Smooth muscle cell (in vitro differentiated cells): Measurements from ENCODE around the gene TRIP6. TPM values are rescaled to one million over a fixed set of nuclear protein-coding genes. Genes with fewer than 3 reads are reported as not detected.

Source experiments
- DNase-seq: peaks from one replicate; lab custom pipeline; 2025; ENCODE audit not compliant: unreplicated experiment; lab: John Stamatoyannopoulos, UW
- H2AFZ ChIP-seq: fragments of 200-600 bp; sonication (generic); 2 replicates; pipeline ENCODE4 v1.6.0; 2016; ENCODE audit warnings: antibody characterized with exemption, low read depth, mild to moderate bottlenecking
- H3F3A ChIP-seq: fragments of 200-600 bp; sonication (generic); 2 replicates; pipeline ENCODE4 v1.6.0; 2017; ENCODE audit warnings: antibody characterized with exemption, low read depth
- H3K27ac ChIP-seq: fragments of 200-600 bp; sonication (generic); 2 replicates; pipeline ENCODE4 v1.5.1; 2016; ENCODE audit warnings: low read depth, mild to moderate bottlenecking
- H3K27me3 ChIP-seq: fragments of 200-600 bp; sonication (generic); 2 replicates; pipeline ENCODE4 v1.6.1; 2016; ENCODE audit warnings: low read depth, mild to moderate bottlenecking
- H3K36me3 ChIP-seq: fragments of 200-600 bp; sonication (generic); 2 replicates; pipeline ENCODE4 v1.5.1; 2016; ENCODE audit warnings: low read depth
- H3K4me1 ChIP-seq: fragments of 200-600 bp; sonication (generic); 2 replicates; pipeline ENCODE4 v1.5.1; 2016; ENCODE audit warnings: low read depth
- H3K4me2 ChIP-seq: fragments of 200-600 bp; sonication (generic); 2 replicates; pipeline ENCODE4 v1.6.0; 2016; ENCODE audit warnings: mild to moderate bottlenecking
- H3K4me3 ChIP-seq: fragments of 200-600 bp; sonication (generic); 2 replicates; pipeline ENCODE4 v1.5.1; 2016; ENCODE audit warnings: mild to moderate bottlenecking
- H3K79me2 ChIP-seq: fragments of 200-600 bp; sonication (generic); 2 replicates; pipeline ENCODE4 v1.6.0; 2016; ENCODE audit warnings: low read depth, mild to moderate bottlenecking
- H3K9ac ChIP-seq: fragments of 200-600 bp; sonication (generic); 2 replicates; pipeline ENCODE4 v1.6.0; 2016; ENCODE audit warnings: low read depth
- H3K9me3 ChIP-seq: fragments of 200-600 bp; sonication (generic); replicated peaks from 2 replicates; pipeline ENCODE4 v1.5.1; 2016; ENCODE audit warnings: low read depth
- H4K20me1 ChIP-seq: fragments of 200-600 bp; sonication (generic); 2 replicates; pipeline ENCODE4 v1.6.0; 2016; ENCODE audit warnings: low read depth
- WGBS: methylation state at CpG from one replicate; pipeline ENCODE4 v1.1.7; 2016; ENCODE audit warnings: low lambda C conversion rate; 5-methylcytosine and 5-hydroxymethylcytosine counted together
- polyA plus RNA-seq: library from polyadenylated mRNA; unstranded; fragments of >200 nt; fragmentation: Nextera tagmentation; extraction: Ambion mirVana; gene quantifications from 2 replicates; pipeline ENCODE4 v1.2.1, GENCODE V29; 2016
- total RNA-seq: library from RNA; depleted of rRNA; stranded (reverse); fragments of >200 nt; gene quantifications from 2 replicates; pipeline ENCODE4 v1.2.3, GENCODE V29; 2014
- TF ChIP-seq, protein P1 (sequence below): fragments of 200-600 bp; sonication (generic); IDR thresholded peaks from 2 replicates; pipeline ENCODE4 v1.5.1; 2017; ENCODE audit warnings: borderline replicate concordance, mild to moderate bottlenecking, antibody characterized with exemption; ENCODE audit not compliant: insufficient read depth, poor library complexity, severe bottlenecking

Gene TRIP6
- total and polyA plus RNA-seq, 2 experiments from 2014 or later, result 46.8 to 65.6 TPM

DNA sequence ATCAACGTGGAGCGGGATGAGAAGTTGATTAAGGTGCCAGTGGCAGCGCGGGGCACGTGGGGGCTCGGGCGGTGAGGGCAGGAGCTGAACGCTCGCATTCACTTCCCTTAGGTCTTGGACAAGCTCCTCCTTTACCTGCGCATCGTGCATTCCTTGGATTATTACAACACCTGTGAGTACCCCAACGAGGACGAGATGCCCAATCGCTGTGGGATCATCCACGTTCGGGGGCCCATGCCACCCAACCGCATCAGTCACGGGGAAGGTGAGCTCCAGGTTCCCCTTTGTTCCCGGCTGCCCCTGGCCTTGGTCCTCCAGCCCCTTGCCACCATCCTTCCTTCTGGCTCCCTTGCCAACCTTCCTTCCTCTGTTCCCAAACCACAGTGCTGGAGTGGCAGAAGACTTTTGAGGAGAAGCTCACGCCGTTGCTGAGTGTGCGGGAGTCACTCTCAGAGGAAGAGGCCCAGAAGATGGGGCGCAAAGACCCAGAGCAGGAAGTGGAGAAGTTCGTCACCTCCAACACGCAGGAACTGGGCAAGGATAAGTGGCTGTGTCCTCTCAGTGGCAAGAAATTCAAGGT, 19.8 kb downstream of the TRIP6 start:
- Histone ChIP-seq H3K27me3 (no peaks in the 10 kb centered on the region), H3K4me3 (no peak overlapping the region), H3K4me2 (no peak overlapping the region), H3K27ac (peak overlapping the region; percentile 15), H2AFZ (no peak overlapping the region), H3K36me3 (no peaks in the 10 kb centered on the region), H3K9me3 (no peaks in the 10 kb centered on the region), H3K79me2 (peaks cover 26% of the 10 kb centered on the region), H4K20me1 (peaks cover 29% of the 10 kb centered on the region), H3K9ac (no peak overlapping the region), H3F3A (peaks cover 40% of the 10 kb centered on the region), H3K4me1 (peaks cover 23% of the 10 kb centered on the region)
- TF ChIP-seq, protein P1, sequence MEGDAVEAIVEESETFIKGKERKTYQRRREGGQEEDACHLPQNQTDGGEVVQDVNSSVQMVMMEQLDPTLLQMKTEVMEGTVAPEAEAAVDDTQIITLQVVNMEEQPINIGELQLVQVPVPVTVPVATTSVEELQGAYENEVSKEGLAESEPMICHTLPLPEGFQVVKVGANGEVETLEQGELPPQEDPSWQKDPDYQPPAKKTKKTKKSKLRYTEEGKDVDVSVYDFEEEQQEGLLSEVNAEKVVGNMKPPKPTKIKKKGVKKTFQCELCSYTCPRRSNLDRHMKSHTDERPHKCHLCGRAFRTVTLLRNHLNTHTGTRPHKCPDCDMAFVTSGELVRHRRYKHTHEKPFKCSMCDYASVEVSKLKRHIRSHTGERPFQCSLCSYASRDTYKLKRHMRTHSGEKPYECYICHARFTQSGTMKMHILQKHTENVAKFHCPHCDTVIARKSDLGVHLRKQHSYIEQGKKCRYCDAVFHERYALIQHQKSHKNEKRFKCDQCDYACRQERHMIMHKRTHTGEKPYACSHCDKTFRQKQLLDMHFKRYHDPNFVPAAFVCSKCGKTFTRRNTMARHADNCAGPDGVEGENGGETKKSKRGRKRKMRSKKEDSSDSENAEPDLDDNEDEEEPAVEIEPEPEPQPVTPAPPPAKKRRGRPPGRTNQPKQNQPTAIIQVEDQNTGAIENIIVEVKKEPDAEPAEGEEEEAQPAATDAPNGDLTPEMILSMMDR, result no peak
- 97% methylated on average over 25 of the region's 25 CpGs for WGBS
- DNase-seq, result no peak

DNA sequence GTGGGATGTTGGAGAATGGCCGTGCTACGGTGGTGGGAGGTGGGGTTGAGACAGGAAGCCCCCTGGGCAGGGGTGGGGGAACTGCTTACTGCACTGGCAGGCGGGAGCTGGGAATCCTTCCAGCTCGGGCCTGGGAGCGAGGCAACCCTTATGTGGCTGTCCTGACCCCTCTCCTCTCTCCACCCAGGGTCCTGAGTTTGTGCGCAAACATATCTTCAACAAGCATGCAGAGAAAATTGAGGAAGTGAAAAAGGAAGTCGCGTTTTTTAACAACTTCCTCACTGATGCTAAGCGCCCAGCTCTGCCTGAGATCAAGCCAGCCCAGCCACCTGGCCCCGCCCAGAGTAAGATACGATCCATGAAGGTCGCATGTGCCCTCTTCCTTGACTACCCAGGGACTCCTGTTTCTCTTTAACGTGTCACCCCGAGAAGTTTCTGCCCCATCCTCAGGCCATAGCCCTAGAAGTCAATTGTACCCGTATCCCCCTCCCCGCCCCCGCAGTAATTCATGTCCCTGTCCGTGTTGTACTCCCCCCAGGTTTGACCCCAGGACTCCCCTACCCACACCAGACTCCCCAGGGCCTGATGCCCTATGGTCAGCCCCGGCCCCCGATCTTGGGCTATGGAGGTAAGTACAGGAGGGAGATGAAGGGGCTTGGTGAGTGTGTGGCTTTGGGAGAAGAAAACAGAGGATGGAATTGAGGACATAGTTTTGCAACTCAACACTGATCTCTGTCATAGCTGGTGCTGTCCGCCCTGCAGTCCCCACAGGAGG, 20.5 kb downstream of the TRIP6 start:
- Histone ChIP-seq H3K36me3 (no peaks in the 10 kb centered on the region), H3K9me3 (no peaks in the 10 kb centered on the region), H3K4me3 (no peak overlapping the region), H2AFZ (no peak overlapping the region), H3K79me2 (peaks cover 25% of the 10 kb centered on the region), H3K27me3 (no peaks in the 10 kb centered on the region), H3K4me2 (peak overlapping the region; percentile 99), H3K4me1 (peaks cover 23% of the 10 kb centered on the region), H4K20me1 (peaks cover 25% of the 10 kb centered on the region), H3K27ac (peak overlapping the region; percentile 86), H3F3A (peaks cover 40% of the 10 kb centered on the region), H3K9ac (no peak overlapping the region)
- TF ChIP-seq, protein P1, result no peak
- WGBS, result 86% methylated on average over 20 of the region's 21 CpGs
- no peak for DNase-seq

DNA sequence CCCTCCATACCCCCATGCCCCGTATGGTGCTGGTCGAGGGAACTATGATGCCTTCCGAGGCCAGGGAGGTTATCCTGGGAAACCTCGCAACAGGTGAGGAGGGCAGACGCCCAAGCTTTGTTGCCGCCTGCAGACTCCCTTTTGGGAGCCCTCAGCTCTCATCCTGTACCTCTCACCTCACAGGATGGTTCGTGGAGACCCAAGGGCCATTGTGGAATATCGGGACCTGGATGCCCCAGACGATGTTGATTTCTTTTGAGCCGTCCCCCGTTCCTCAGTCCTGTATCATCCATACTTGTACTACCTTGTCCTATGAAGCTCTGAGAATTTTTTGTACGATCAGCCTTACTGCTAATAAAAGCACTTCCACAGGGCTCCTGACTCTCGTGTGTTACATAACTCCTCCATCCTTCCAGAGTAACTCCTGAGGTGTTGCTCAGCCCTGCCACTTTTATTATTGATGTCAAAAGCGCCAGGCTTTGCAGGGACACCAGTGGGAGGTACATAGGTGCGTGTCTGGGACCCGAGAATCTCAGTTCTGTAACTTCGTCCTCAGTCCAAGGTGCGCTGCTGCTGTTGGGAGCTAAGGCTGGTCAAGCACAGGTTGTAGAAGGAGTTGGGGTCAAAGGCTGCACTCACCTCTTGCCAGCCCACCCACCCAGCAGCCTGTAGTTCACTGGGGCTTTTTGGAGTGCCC, 21.3 kb downstream of the TRIP6 start:
- Histone ChIP-seq H3F3A (peaks cover 40% of the 10 kb centered on the region), H3K4me2 (peak overlapping the region; percentile 99), H3K27ac (peak overlapping the region; percentile 86), H3K36me3 (no peaks in the 10 kb centered on the region), H3K27me3 (no peaks in the 10 kb centered on the region), H3K4me3 (peak overlapping the region; percentile 64), H3K4me1 (peaks cover 23% of the 10 kb centered on the region), H4K20me1 (peaks cover 18% of the 10 kb centered on the region), H3K9me3 (no peaks in the 10 kb centered on the region), H3K9ac (peak overlapping the region; percentile 85), H2AFZ (no peak overlapping the region), H3K79me2 (peaks cover 21% of the 10 kb centered on the region)
- TF ChIP-seq, protein P1, result no peak
- no peak for DNase-seq
- WGBS, result 83% methylated on average over 18 of the region's 18 CpGs
